Astrocyte (in vitro differentiated cells and primary cell): ENCODE results near the gene ZNF385C. TPM values are rescaled to one million over a fixed set of nuclear protein-coding genes. Genes with fewer than 3 reads are reported as not detected.

Experiments
- DNase-seq: peaks from one replicate; pipeline ENCODE4 v3.0.0-alpha.2; 2010; ENCODE audit warnings: low read depth
- FAIRE-seq: peaks from 2 replicates; lab custom pipeline; 2011; peaks lifted over from hg19 to GRCh38; lab: Jason Lieb, UNC
- H2AFZ ChIP-seq: 2 replicates; pipeline ENCODE4 v1.6.0; 2012; ENCODE audit warnings: low read depth, low read length, inconsistent platforms
- H3K27ac ChIP-seq: 2 replicates; pipeline ENCODE4 v1.5.1; 2011; ENCODE audit warnings: low read depth, low read length, inconsistent platforms
- H3K27me3 ChIP-seq: 2 replicates; pipeline ENCODE4 v1.6.0; 2011; ENCODE audit warnings: low read length, inconsistent platforms; ENCODE audit not compliant: insufficient read depth
- H3K36me3 ChIP-seq: 2 replicates; pipeline ENCODE4 v1.5.1; 2011; ENCODE audit warnings: low read length, inconsistent platforms; ENCODE audit not compliant: insufficient read depth
- H3K4me1 ChIP-seq: 2 replicates; pipeline ENCODE4 v1.5.1; 2011; ENCODE audit warnings: low read length, inconsistent platforms; ENCODE audit not compliant: insufficient read depth
- H3K4me2 ChIP-seq: 2 replicates; pipeline ENCODE4 v1.6.0; 2012; ENCODE audit warnings: low read length, inconsistent platforms
- H3K4me3 ChIP-seq: 2 replicates; pipeline ENCODE4 v1.5.1; 2011; ENCODE audit warnings: low read depth, mild to moderate bottlenecking, low read length, inconsistent platforms; ENCODE audit not compliant: insufficient read depth
- H3K79me2 ChIP-seq: 2 replicates; pipeline ENCODE4 v1.6.0; 2012; ENCODE audit warnings: mild to moderate bottlenecking, low read length, inconsistent platforms; ENCODE audit not compliant: insufficient read depth
- H3K9ac ChIP-seq: 2 replicates; pipeline ENCODE4 v1.6.0; 2012; ENCODE audit warnings: mild to moderate bottlenecking, low read length, inconsistent platforms
- H3K9me3 ChIP-seq: 2 replicates; pipeline ENCODE4 v1.5.1; 2012; ENCODE audit warnings: low read depth, mild to moderate bottlenecking, low read length, inconsistent platforms; ENCODE audit not compliant: insufficient read depth
- H4K20me1 ChIP-seq: 2 replicates; pipeline ENCODE4 v1.6.0; 2012; ENCODE audit warnings: low read length, inconsistent platforms; ENCODE audit not compliant: insufficient read depth
- H3K27ac Mint-ChIP-seq: one replicate; pipeline ENCODE4 v1.8.0; 2021; ENCODE audit warnings: mild to moderate bottlenecking, mixed read lengths; ENCODE audit not compliant: unreplicated experiment
- H3K27me3 Mint-ChIP-seq: one replicate; pipeline ENCODE4 v1.8.0; 2021; ENCODE audit warnings: low read depth, mixed read lengths; ENCODE audit not compliant: unreplicated experiment
- H3K36me3 Mint-ChIP-seq: one replicate; pipeline ENCODE4 v1.8.0; 2021; ENCODE audit warnings: low read depth, mixed read lengths; ENCODE audit not compliant: unreplicated experiment
- H3K4me1 Mint-ChIP-seq: one replicate; pipeline ENCODE4 v1.8.0; 2021; ENCODE audit warnings: low read depth, mixed read lengths; ENCODE audit not compliant: unreplicated experiment
- H3K4me3 Mint-ChIP-seq: one replicate; pipeline ENCODE4 v1.8.0; 2021; ENCODE audit warnings: mild to moderate bottlenecking, moderate library complexity, mixed read lengths; ENCODE audit not compliant: unreplicated experiment
- H3K9me3 Mint-ChIP-seq: one replicate; pipeline ENCODE4 v1.8.0; 2021; ENCODE audit warnings: mild to moderate bottlenecking, mixed read lengths; ENCODE audit not compliant: unreplicated experiment
- CTCF ChIP-seq: IDR thresholded peaks from 2 replicates; pipeline ENCODE4 v1.5.1; 2011; ENCODE audit warnings: low read depth, mild to moderate bottlenecking, inconsistent platforms, low read length, moderate library complexity; ENCODE audit not compliant: insufficient read depth
- EZH2 ChIP-seq: IDR thresholded peaks from 2 replicates; pipeline ENCODE4 v1.6.1; 2012; ENCODE audit warnings: mild to moderate bottlenecking, low read length, inconsistent platforms; ENCODE audit not compliant: insufficient read depth
- total RNA-seq: library from RNA; stranded (reverse); gene quantifications from 2 replicates; pipeline ENCODE4 v1.2.1, GENCODE V29; 2021

Gene ZNF385C
- total RNA-seq, 1 donor from 2014 or later: 0.39 TPM

DNA sequence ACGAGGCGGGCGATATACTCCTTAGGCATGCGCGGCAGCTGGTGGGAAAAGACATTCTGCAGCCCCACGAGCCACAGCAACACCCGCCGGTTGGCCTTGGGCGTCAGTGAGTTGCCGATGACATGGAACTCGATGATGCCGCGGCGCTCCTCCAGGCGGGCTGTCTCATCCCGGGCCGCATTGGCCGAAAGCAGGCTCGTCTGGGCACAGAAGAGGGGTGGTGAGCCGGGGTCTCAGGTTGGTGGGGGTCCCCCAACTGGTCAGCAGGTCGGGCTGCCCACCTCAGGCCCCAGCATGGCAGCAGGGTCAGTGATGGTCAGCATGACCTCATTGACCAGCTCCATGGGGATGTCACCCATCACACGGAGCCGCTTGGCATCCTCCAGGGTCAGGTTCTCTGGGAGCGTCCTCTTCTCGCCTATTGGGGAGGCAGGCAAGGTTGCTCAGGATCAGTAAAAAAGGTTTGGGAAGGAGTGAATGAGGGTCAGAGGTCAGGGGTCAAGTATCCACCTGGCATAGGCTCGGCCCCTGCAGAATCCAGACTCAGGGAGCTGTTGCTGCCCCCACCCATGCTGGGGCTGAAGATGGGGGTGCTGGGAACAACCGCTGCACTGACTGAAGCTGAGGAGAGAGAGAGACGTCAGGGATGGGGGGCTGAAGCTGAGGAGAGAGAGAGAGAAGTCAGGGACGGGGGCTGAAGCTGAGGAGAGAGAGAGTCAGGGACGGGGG lies 19.3 kb upstream of the ZNF385C start:
- Mint-ChIP-seq H3K36me3 (peaks cover 9% of the 10 kb centered on the region), H3K27ac (no peak overlapping the region), H3K4me1 (peaks cover 3% of the 10 kb centered on the region), H3K27me3 (no peaks in the 10 kb centered on the region), H3K4me3 (no peak overlapping the region), H3K9me3 (no peaks in the 10 kb centered on the region)
- H3K9ac ChIP-seq: no peak overlapping the region
- H3K79me2 ChIP-seq: no peaks in the 10 kb centered on the region
- H3K4me3 ChIP-seq: no peak overlapping the region
- TF ChIP-seq EZH2 (no peak), CTCF (no peak)
- peaks cover 3% of the 10 kb centered on the region for H4K20me1 ChIP-seq
- H3K4me1 ChIP-seq: peaks cover 4% of the 10 kb centered on the region
- no peak overlapping the region for H3K27ac ChIP-seq
- no peak overlapping the region for H2AFZ ChIP-seq
- no peak overlapping the region for H3K4me2 ChIP-seq
- no peaks in the 10 kb centered on the region for H3K27me3 ChIP-seq
- H3K36me3 ChIP-seq: no peaks in the 10 kb centered on the region
- no peak for DNase-seq
- FAIRE-seq: no peak
- no peaks in the 10 kb centered on the region for H3K9me3 ChIP-seq

- no peak for FAIRE-seq
- no peak overlapping the region for H2AFZ ChIP-seq
Measured at GRCh38 chr17:42116705-42117396, 18.6 kb upstream of the ZNF385C start.

More at GRCh38 chr17:42116705-42117396, 18.6 kb upstream of the ZNF385C start:
- no peak overlapping the region for H3K9ac ChIP-seq
- no peaks in the 10 kb centered on the region for H4K20me1 ChIP-seq
- H3K36me3 Mint-ChIP-seq: peaks cover 9% of the 10 kb centered on the region
- H3K27ac ChIP-seq: no peak overlapping the region
- DNase-seq: peak; percentile 46
- TF ChIP-seq EZH2: no peak
- TF ChIP-seq CTCF: peak; percentile 72
- H3K4me3 Mint-ChIP-seq: no peak overlapping the region
- H3K79me2 ChIP-seq: no peaks in the 10 kb centered on the region
- no peaks in the 10 kb centered on the region for H3K27me3 Mint-ChIP-seq
- no peak overlapping the region for H3K27ac Mint-ChIP-seq
- H3K4me2 ChIP-seq: no peak overlapping the region
- no peaks in the 10 kb centered on the region for H3K9me3 ChIP-seq
- H3K27me3 ChIP-seq: no peaks in the 10 kb centered on the region
- no peaks in the 10 kb centered on the region for H3K36me3 ChIP-seq
- H3K4me1 Mint-ChIP-seq: peaks cover 6% of the 10 kb centered on the region
- H3K9me3 Mint-ChIP-seq: no peaks in the 10 kb centered on the region
- H3K4me3 ChIP-seq: no peak overlapping the region
- H3K4me1 ChIP-seq: peaks cover 4% of the 10 kb centered on the region
